Esophagus squamous epithelium (tissue), 5 donors: ENCODE measurements around the gene PDE5A. TPM values are rescaled to one million over a fixed set of nuclear protein-coding genes. Genes with fewer than 3 reads are reported as not detected.

Experiments used
- DNase-seq: peaks from one replicate; lab custom pipeline; 2025; lab: John Stamatoyannopoulos, UW
- H3K27ac ChIP-seq, 4 donors: fragments of 200-600 bp; sonication (generic); one replicate each; pipeline ENCODE4 v1.5.1; 2016 to 2019; ENCODE audit warnings: mild to moderate bottlenecking in 1 of 4
- H3K27me3 ChIP-seq, 4 donors: fragments of 200-600 bp; sonication (generic); 1 replicate in 3 of 4; 2 replicates in 1 of 4; pipeline versions ENCODE4 v1.5.1 to v1.6.0; 2017 to 2021; ENCODE audit warnings: antibody characterized with exemption in 1 of 4
- H3K36me3 ChIP-seq, 3 donors: fragments of 200-600 bp; sonication (generic); one replicate each; pipeline ENCODE4 v1.5.1; 2016 to 2019
- H3K4me1 ChIP-seq, 3 donors: fragments of 200-600 bp; sonication (generic); one replicate each; pipeline ENCODE4 v1.5.1; 2017 to 2019
- H3K4me3 ChIP-seq, 4 donors: fragments of 200-600 bp; sonication (generic); 1 replicate in 3 of 4; 2 replicates in 1 of 4; pipeline ENCODE4 v1.5.1; 2016 to 2019; ENCODE audit warnings: mild to moderate bottlenecking in 2 of 4, moderate library complexity in 1 of 4
- H3K9me3 ChIP-seq, 3 donors: fragments of 200-600 bp; sonication (generic); one replicate each; pipeline ENCODE4 v1.5.1; 2016 to 2019
- POLR2A ChIP-seq, 4 donors: fragments of 450-650 bp; IDR thresholded peaks; one replicate each; pipeline ENCODE4 v1.6.1; 2017; ENCODE audit warnings: antibody characterized with exemption in 4 of 4, mild to moderate bottlenecking in 4 of 4, moderate library complexity in 3 of 4
- WGBS, 2 donors: methylation state at CpG; one replicate each; pipeline ENCODE4 v1.1.5; 2018; 5-methylcytosine and 5-hydroxymethylcytosine counted together
- intact Hi-C: fragments of 100-400 bp; cut with DNase I; formaldehyde crosslinking; loops from one replicate; pipeline ENCODE4 v1.15.0; 2022
- total RNA-seq, 4 donors: library from RNA; depleted of rRNA; stranded (reverse); fragments of >200 nt; gene quantifications; one replicate each; pipeline ENCODE4 v1.1.0, GENCODE V29; 2016
- TF ChIP-seq, protein P1 (sequence below), 6 experiments: fragments of 450-650 bp in 4 of 6; fragments of 200-600 bp in 2 of 6; sonication (generic) in 2 of 6; IDR thresholded peaks; one replicate each; pipeline ENCODE4 v1.5.1; 2016 to 2019; ENCODE audit warnings: antibody characterized with exemption in 6 of 6, mild to moderate bottlenecking in 4 of 6, moderate library complexity in 4 of 6
- donor health status: DM: yes; HTN: yes; CAD: no.

The PDE5A gene
- total RNA-seq, 4 donors from 2014 or later = 1.9 to 26.7 (median 6.0) TPM

DNA sequence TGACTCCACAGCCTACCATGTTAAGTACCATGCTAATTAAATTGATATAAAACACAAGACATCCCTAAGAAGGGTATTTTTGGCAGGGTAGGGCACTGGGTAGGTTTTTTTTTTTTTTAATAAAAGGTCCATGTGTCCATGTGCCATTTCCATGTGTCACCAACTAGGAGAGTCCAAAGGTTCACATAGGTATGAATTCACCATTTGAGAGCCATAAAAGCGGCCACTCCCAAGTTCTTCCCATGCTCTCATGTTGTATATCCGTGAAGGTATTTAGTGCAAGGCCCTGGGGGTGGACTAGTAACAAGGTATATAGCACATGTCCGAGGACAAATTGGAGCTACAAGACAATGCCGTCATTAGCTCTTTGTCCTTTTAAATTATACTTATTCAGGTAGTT, 107.3 kb downstream of the PDE5A start:
- intact Hi-C loops = no loop called here
- H3K27me3 ChIP-seq = no peaks in the 10 kb centered on the region
- H3K27ac ChIP-seq = no peak overlapping the region
- no peak overlapping the region for H3K4me3 ChIP-seq
- no peak for TF ChIP-seq POLR2A (IDR thresholded peaks at IDR 0.05)
- TF ChIP-seq, protein P1, sequence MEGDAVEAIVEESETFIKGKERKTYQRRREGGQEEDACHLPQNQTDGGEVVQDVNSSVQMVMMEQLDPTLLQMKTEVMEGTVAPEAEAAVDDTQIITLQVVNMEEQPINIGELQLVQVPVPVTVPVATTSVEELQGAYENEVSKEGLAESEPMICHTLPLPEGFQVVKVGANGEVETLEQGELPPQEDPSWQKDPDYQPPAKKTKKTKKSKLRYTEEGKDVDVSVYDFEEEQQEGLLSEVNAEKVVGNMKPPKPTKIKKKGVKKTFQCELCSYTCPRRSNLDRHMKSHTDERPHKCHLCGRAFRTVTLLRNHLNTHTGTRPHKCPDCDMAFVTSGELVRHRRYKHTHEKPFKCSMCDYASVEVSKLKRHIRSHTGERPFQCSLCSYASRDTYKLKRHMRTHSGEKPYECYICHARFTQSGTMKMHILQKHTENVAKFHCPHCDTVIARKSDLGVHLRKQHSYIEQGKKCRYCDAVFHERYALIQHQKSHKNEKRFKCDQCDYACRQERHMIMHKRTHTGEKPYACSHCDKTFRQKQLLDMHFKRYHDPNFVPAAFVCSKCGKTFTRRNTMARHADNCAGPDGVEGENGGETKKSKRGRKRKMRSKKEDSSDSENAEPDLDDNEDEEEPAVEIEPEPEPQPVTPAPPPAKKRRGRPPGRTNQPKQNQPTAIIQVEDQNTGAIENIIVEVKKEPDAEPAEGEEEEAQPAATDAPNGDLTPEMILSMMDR (IDR thresholded peaks at IDR 0.05) = no peak
- no peaks in the 10 kb centered on the region for H3K9me3 ChIP-seq
- no peak for DNase-seq
- H3K36me3 ChIP-seq = peaks cover 0 to 27% (median 0%) of the 10 kb centered on the region in 3 donors
- H3K4me1 ChIP-seq = peaks cover 0 to 19% (median 4%) of the 10 kb centered on the region in 3 donors
- 92 to 97% methylated on average over 4 of the region's 4 CpGs for WGBS, 2 donors

DNA sequence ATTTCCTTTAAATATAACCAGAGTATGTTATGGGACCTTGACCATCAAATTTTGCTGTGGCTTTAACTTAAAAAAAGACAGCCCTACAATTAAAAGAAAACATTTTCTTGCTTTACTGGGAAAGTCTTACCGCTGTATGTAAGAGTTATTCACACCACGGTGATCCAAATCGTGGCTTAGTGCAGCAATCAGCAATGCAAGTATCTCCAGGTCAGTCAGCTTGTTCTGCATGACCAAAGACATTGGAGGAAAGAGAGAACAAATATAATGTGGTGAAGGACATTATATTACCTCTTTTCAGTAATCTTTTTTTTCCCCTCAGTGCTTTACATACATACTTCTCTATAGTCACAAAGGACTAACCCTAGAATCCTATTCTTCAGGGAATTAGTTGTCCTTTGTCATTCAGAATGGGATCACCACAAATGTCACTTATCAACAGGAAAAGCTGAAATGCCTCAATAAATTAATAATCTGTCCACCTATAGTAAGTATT, 109.6 kb downstream of the PDE5A start:
- H3K36me3 ChIP-seq = peaks cover 0 to 40% (median 0%) of the 10 kb centered on the region in 3 donors
- peak overlapping the region in 1 of 4 donors; percentile 59 for H3K27ac ChIP-seq
- intact Hi-C loops = no loop called here

DNA sequence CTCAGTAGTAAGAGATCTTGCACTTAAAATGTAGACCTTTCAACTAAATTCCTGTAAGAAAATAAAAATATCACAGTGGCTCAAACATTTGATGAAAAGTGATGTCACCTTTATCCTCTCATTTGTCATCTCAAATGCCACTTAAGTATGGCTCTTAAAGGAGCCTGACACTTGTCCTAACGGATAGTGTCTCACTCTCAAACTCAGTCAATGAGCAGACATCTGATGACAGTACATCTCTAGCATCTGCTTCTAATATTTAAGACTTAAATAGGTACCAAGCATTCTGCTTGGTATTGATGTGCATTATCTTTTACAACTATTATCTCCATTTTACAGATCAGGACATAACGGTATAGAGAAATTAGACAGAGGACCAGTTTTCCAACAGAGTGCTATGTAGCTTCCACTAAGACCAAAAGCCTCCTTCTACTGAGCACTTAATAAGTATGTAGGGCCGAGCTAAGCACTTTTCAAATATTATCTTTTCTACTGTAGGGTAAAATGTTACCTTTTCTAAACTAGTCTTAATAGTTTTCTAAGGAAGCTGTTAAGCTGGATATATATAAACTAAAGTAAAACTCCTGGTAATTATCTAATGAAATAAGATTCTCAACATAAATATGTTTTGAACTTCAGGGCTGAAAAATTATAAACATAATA, 110.2 kb downstream of the PDE5A start:
- H3K27ac ChIP-seq = peak overlapping the region in 3 of 4 donors; percentile 40 to 59 (median 59)

More for the DNA sequence above, 109.6 kb downstream of the PDE5A start:
- 89 to 95% methylated on average over 3 of the region's 3 CpGs for WGBS, 2 donors
- H3K4me3 ChIP-seq = no peak overlapping the region
- no peaks in the 10 kb centered on the region for H3K9me3 ChIP-seq
- no peak for TF ChIP-seq POLR2A (IDR thresholded peaks at IDR 0.05)
- H3K4me1 ChIP-seq = peaks cover 0 to 11% (median 0%) of the 10 kb centered on the region in 3 donors
- no peak for DNase-seq
- no peaks in the 10 kb centered on the region for H3K27me3 ChIP-seq

DNA sequence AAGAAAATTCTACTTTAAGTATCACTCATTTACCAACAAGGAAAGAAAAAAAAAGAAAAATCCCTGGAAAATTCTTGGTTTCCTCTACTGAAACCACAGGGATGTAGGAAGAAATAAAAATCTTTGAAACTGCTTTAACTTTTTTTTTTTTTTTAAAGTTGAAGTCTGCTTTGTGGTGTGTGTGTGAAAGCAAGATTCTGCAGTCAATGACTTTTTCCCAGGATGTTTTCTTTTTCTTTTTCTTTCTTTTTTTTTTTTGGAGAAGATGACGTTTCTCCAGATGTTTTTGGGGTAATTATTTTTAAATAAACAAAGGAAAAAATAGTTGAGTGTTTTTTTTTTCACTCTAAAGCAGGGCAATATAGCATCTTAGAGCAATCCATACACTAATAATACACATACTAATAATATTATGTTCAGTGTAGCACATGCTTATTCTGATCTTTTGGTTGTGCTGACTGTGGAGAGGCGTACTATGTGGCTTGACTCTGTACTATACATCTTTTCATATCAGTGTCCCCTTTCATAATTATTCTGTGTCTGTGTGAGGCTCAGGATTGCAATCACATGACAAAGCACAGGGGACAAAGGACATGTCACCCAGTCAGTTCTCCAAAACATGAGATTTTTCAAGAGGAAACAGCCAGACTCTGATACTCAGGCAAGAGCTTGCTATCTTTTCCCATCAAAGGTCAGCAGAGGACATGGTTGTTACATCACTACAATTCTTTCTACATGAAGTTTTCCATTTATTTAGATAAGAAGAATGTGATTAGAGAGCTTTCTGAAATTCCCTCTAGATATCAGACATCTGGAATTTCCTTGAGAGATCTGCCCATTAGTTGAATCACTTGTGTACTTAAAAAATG, 111.0 kb downstream of the PDE5A start:
- TF ChIP-seq, protein P1 (IDR thresholded peaks at IDR 0.05) = no peak
- TF ChIP-seq POLR2A (IDR thresholded peaks at IDR 0.05) = no peak
- H3K27me3 ChIP-seq = no peaks in the 10 kb centered on the region
- peaks cover 0 to 11% (median 0%) of the 10 kb centered on the region in 3 donors for H3K4me1 ChIP-seq
- H3K27ac ChIP-seq = peak overlapping the region in 3 of 4 donors; percentile 40 to 59 (median 59)
- no peaks in the 10 kb centered on the region for H3K9me3 ChIP-seq
- H3K4me3 ChIP-seq = no peak overlapping the region
- peaks cover 4 to 54% (median 6%) of the 10 kb centered on the region in 3 donors for H3K36me3 ChIP-seq
- 61 to 90% methylated on average over 2 of the region's 2 CpGs for WGBS, 2 donors
- no peak for DNase-seq
- intact Hi-C loops = no loop called here

More for the DNA sequence above, 110.2 kb downstream of the PDE5A start:
- Histone ChIP-seq H3K4me1 (peaks cover 0 to 11% (median 0%) of the 10 kb centered on the region in 3 donors), H3K9me3 (no peaks in the 10 kb centered on the region), H3K36me3 (peaks cover 0 to 46% (median 1%) of the 10 kb centered on the region in 3 donors), H3K27me3 (no peaks in the 10 kb centered on the region), H3K4me3 (no peak overlapping the region)
- no peak for DNase-seq
- TF ChIP-seq POLR2A (IDR thresholded peaks at IDR 0.05) = no peak
- TF ChIP-seq, protein P1 (IDR thresholded peaks at IDR 0.05) = no peak
- 85 to 95% methylated on average over 3 of the region's 3 CpGs for WGBS, 2 donors
- intact Hi-C loops = no loop called here

DNA sequence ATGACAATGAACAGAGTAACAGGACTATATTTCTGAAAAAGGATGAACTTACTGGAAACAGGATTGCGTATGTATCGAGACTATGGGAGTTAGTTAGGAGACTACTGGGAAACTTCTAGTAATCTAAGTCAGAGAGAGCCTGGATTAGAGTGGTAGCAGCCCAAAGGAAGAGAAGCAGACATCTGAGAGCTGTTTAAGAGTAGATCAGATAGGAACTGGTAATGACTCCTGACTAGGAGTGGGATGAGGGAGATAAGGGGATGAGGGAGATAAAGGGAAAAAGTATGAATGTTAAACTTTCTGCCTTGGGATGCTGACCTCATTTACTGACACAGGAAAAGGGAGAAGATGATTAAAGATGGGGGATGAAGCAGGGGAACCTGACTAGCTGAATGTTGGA, 116.2 kb downstream of the PDE5A start:
- intact Hi-C loops = no loop called here
- DNase-seq = no peak
- Histone ChIP-seq H3K9me3 (no peaks in the 10 kb centered on the region), H3K36me3 (peaks cover 4 to 55% (median 6%) of the 10 kb centered on the region in 3 donors), H3K4me3 (no peak overlapping the region), H3K27me3 (no peaks in the 10 kb centered on the region), H3K27ac (peak overlapping the region in 3 of 4 donors; percentile 17 to 74 (median 52)), H3K4me1 (no peaks in the 10 kb centered on the region)
- WGBS, 2 donors = 96 to 100% methylated on average over 2 of the region's 2 CpGs
- TF ChIP-seq POLR2A (IDR thresholded peaks at IDR 0.05) = no peak
- TF ChIP-seq, protein P1 (IDR thresholded peaks at IDR 0.05) = no peak
